SK-N-SH treated with all-trans-retinoic acid at 6 μM for 48 hours (cell line): ENCODE data around the gene MMP11.

Experiments used
- PATZ1 ChIP-seq: fragments of 250-450 bp; sonication (Bioruptor Pico); IDR thresholded peaks from 2 replicates; pipeline ENCODE4 v1.8.0; 2020; ENCODE audit warnings: mild to moderate bottlenecking, moderate library complexity, borderline replicate concordance
- RARB ChIP-seq: fragments of 250-450 bp; sonication (Bioruptor Pico); IDR thresholded peaks from 2 replicates; pipeline ENCODE4 v1.8.0; 2021; ENCODE audit warnings: mild to moderate bottlenecking, moderate library complexity
- ZNF70 ChIP-seq: fragments of 450-650 bp; formaldehyde crosslinking; IDR thresholded peaks from 2 replicates; pipeline ENCODE4 v1.5.0; 2020; ENCODE audit warnings: mild to moderate bottlenecking, moderate library complexity

- TF ChIP-seq ZNF70 (no peak), PATZ1 (CRISPR knock-in tag) (no peak), RARB (CRISPR knock-in tag) (no peak)
Observed at GRCh38 chr22:23754220-23754919, 18.3 kb upstream of the MMP11 start, which contains the start of gene VPREB3.
